NB4 (cell line): Measurements from ENCODE around the gene AOPEP.

Source experiments
- CTCF ChIP-seq: IDR thresholded peaks from one replicate; pipeline ENCODE4 v1.5.1; 2012; ENCODE audit warnings: low read depth, low read length
- POLR2A ChIP-seq: IDR thresholded peaks from 2 replicates; pipeline ENCODE4 v1.6.1; 2011; ENCODE audit warnings: mild to moderate bottlenecking; ENCODE audit not compliant: insufficient read length; ENCODE audit errors: extremely low read depth

- TF ChIP-seq CTCF (no peak), POLR2A (no peak)
These were observed 39.0 kb upstream of the AOPEP start for GRCh38 chr9:94687451-94687850.
